ENCODE results near the gene CENPK.

The CENPK gene

GRCh38 chr5:65480306-65480865 is 82.6 kb downstream of the CENPK start:
- H3K4me3 ChIP-seq (ENCODE audit: low read depth, low read length) = peak overlapping the region; percentile 53
- peak; percentile 91 for DNase-seq (ENCODE audit: low read depth, low spot score)
- no peak for TF ChIP-seq CTCF (IDR thresholded peaks at IDR 0.05; ENCODE audit: low read depth, low read length)
- in situ Hi-C loops (cut with HindIII; ENCODE audit: low sequenced_read_pairs) = no loop called here

- TF ChIP-seq CTCF (IDR thresholded peaks at IDR 0.05; ENCODE audit: low read depth, low read length) = no peak
- H3K4me3 ChIP-seq (ENCODE audit: low read depth, low read length) = peak overlapping the region; percentile 53
- no peak for DNase-seq (ENCODE audit: low read depth, low spot score)
- in situ Hi-C loops (cut with HindIII; ENCODE audit: low sequenced_read_pairs) = no loop called here
Measured at GRCh38 chr5:65479527-65479926, 83.4 kb downstream of the CENPK start.

DNA sequence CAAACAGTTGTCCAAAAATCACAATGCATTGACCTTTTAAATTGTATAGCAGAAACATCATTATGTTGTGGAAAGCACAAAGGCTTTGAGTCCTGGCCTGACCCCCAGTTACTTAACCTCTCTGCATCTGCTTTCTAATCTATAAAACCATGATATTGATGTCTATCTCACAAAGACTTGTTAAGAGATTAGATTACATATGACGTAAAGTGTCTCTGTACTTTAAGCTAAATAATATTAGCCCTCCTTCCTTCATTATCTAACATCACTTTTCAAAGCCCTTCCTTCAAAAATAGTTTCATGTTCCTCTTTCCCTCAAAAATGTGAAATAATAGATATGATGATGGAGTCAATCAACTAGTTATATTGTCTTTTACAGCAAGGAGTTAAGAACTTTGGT is 84.6 kb downstream of the CENPK start:
- TF ChIP-seq CTCF (IDR thresholded peaks at IDR 0.05; ENCODE audit: low read depth, low read length) = no peak
- H3K4me3 ChIP-seq (ENCODE audit: low read depth, low read length) = no peak overlapping the region
- DNase-seq (ENCODE audit: low read depth, low spot score) = no peak
- in situ Hi-C loops (cut with HindIII; ENCODE audit: low sequenced_read_pairs) = no loop called here

GRCh38 chr5:65475895-65476294 is 87.1 kb downstream of the CENPK start:
- TF ChIP-seq CTCF (IDR thresholded peaks at IDR 0.05; ENCODE audit: low read depth, low read length) = no peak
- in situ Hi-C loops (cut with HindIII; ENCODE audit: low sequenced_read_pairs) = no loop called here
- no peak for DNase-seq (ENCODE audit: low read depth, low spot score)
- no peak overlapping the region for H3K4me3 ChIP-seq (ENCODE audit: low read depth, low read length)

- in situ Hi-C loops (cut with HindIII; ENCODE audit: low sequenced_read_pairs) = no loop called here
- TF ChIP-seq CTCF (IDR thresholded peaks at IDR 0.05; ENCODE audit: low read depth, low read length) = no peak
- H3K4me3 ChIP-seq (ENCODE audit: low read depth, low read length) = no peak overlapping the region
- DNase-seq (ENCODE audit: low read depth, low spot score) = no peak
Measured at GRCh38 chr5:65475336-65475735, 87.6 kb downstream of the CENPK start.

GRCh38 chr5:65474130-65474711 is 88.7 kb downstream of the CENPK start:
- no peak for DNase-seq (ENCODE audit: low read depth, low spot score)
- TF ChIP-seq CTCF (IDR thresholded peaks at IDR 0.05; ENCODE audit: low read depth, low read length) = no peak
- in situ Hi-C loops (cut with HindIII; ENCODE audit: low sequenced_read_pairs) = no loop called here
- H3K4me3 ChIP-seq (ENCODE audit: low read depth, low read length) = no peak overlapping the region

All from astrocyte of the spinal cord (primary cell).